NCI-H1930 (cell line): ENCODE measurements around the gene RNMT.

Source experiments
- DNase-seq, 2 experiments: peaks; one replicate each; lab custom pipeline; 2025; lab: John Stamatoyannopoulos, UW

RNMT gene

DNA sequence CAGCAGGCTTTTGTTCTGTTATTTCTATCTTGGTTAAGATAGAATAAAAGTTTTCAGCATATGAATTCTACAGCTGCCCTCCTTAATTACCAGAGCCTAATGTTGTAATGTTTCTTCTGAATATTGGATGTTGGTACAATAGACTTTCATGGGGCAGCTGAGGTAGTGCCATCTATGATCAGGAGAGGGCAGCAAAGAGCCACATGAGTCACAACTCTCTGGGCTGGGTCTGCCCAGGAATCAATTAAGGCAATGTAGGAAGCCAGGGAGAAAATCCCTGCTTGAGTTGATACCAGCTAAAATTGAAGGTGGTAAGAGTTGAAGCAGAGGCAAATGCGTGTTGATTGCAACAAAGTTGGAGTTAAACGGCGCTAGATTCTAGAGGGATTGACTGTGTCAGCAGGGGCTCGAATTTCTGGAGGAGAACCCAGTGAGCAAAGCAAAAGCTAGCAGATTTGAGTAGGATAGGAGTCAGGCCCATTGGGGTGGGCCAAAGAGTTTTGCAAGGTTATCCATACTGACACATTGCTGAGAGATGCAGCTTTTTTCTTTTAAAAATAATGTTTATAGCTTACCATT, 86.9 kb downstream of the RNMT start:
- peak; percentile 4 to 35 for DNase-seq
